IMR-90 (cell line): ENCODE results near the gene NUDT6. TPM values are rescaled to one million over a fixed set of nuclear protein-coding genes. Genes with fewer than 3 reads are reported as not detected.

Source experiments
- ATAC-seq: fragments of 200-7000 bp; cut with Tn5 transposase; 2 replicates; pipeline ENCODE4 v1.9.1; 2020; ENCODE audit warnings: low read depth, mild to moderate bottlenecking, moderate library complexity
- BruUV-seq: library from RNA; stranded (reverse); fragments of 400-500 nt; replicated peaks from 2 replicates; lab custom pipeline; 2021; lab: Mats Ljungman, UMichigan
- CTCF ChIA-PET: fragments of 300-600 bp; formaldehyde crosslinking; extraction: SDS; loops from one replicate; lab custom pipeline; 2021; ENCODE audit warnings: antibody characterized with exemption; lab: Yijun Ruan, JAX
- POLR2A ChIA-PET: fragments of 300-600 bp; sonication (Branson Sonifier 250); formaldehyde crosslinking; loops from one replicate; lab custom pipeline; 2022; ENCODE audit warnings: antibody characterized with exemption; ENCODE audit not compliant: unreplicated experiment; lab: Charles Lee
- DNase-seq: peaks from one replicate; pipeline ENCODE4 v3.0.0; 2013
- H2AFZ ChIP-seq: replicated peaks from 2 replicates; pipeline ENCODE3; 2013; ENCODE audit warnings: low read length, mild to moderate bottlenecking; ENCODE audit not compliant: poor library complexity
- H2AK5ac ChIP-seq: 2 replicates; pipeline ENCODE4 v1.6.1; 2013; ENCODE audit warnings: low read depth, low read length, inconsistent platforms
- H2AK9ac ChIP-seq: replicated peaks from 2 replicates; pipeline ENCODE3; 2013; ENCODE audit warnings: mild to moderate bottlenecking, low read depth, low read length, moderate library complexity; ENCODE audit not compliant: poor library complexity
- H2BK120ac ChIP-seq: 2 replicates; pipeline ENCODE4 v1.6.1; 2013; ENCODE audit warnings: low read depth, low read length, inconsistent platforms
- H2BK15ac ChIP-seq: 3 replicates; pipeline ENCODE4 v1.6.1; 2013; ENCODE audit warnings: low read depth, low read length, inconsistent platforms
- H2BK20ac ChIP-seq: 2 replicates; pipeline ENCODE4 v1.6.1; 2013; ENCODE audit warnings: low read depth, mild to moderate bottlenecking, inconsistent platforms, low read length, moderate library complexity
- H2BK5ac ChIP-seq: 2 replicates; pipeline ENCODE4 v1.6.1; 2013; ENCODE audit warnings: mild to moderate bottlenecking, low read depth, low read length, inconsistent platforms; ENCODE audit not compliant: poor library complexity, severe bottlenecking
- H3K14ac ChIP-seq: replicated peaks from 2 replicates; pipeline ENCODE4 v1.6.1; 2013; ENCODE audit warnings: low read depth, low read length, inconsistent platforms
- H3K18ac ChIP-seq: 2 replicates; pipeline ENCODE4 v1.6.1; 2013; ENCODE audit warnings: low read depth, low read length, control low read depth
- H3K23ac ChIP-seq: 2 replicates; pipeline ENCODE4 v1.6.1; 2013; ENCODE audit warnings: low read depth, low read length, inconsistent platforms
- H3K27ac ChIP-seq: 2 replicates; pipeline ENCODE4 v1.5.1; 2013; ENCODE audit warnings: mild to moderate bottlenecking, control low read depth, low read length; ENCODE audit not compliant: insufficient read depth
- H3K27me3 ChIP-seq: 2 replicates; pipeline ENCODE4 v1.6.1; 2013; ENCODE audit warnings: low read length; ENCODE audit not compliant: control insufficient read depth, insufficient read depth
- H3K36me3 ChIP-seq: 2 replicates; pipeline ENCODE4 v1.6.1; 2013; ENCODE audit warnings: low read length, mixed read lengths; ENCODE audit not compliant: control insufficient read depth, insufficient read depth
- H3K4ac ChIP-seq: 2 replicates; pipeline ENCODE4 v1.6.1; 2013; ENCODE audit warnings: low read depth, low read length, inconsistent platforms
- H3K4me1 ChIP-seq: 2 replicates; pipeline ENCODE4 v1.6.1; 2013; ENCODE audit warnings: low read length, mixed read lengths; ENCODE audit not compliant: control insufficient read depth, insufficient read depth
- H3K4me2 ChIP-seq: 2 replicates; pipeline ENCODE4 v1.6.1; 2013; ENCODE audit warnings: low read depth, mild to moderate bottlenecking, control low read depth, low read length, moderate library complexity
- H3K4me3 ChIP-seq: 2 replicates; pipeline ENCODE4 v1.5.1; 2013; ENCODE audit warnings: low read depth, mild to moderate bottlenecking, control low read depth, low read length, moderate library complexity; ENCODE audit not compliant: insufficient read depth
- H3K56ac ChIP-seq: 2 replicates; pipeline ENCODE4 v1.6.1; 2013; ENCODE audit warnings: low read length, inconsistent platforms; ENCODE audit not compliant: insufficient read depth; ENCODE audit errors: extremely low read depth
- H3K79me1 ChIP-seq, 2 experiments: 2 replicates each; pipeline ENCODE4 v1.6.1; 2013; ENCODE audit warnings: low read length in 2 of 2, inconsistent platforms in 1 of 2, low read depth in 1 of 2
- H3K9ac ChIP-seq: 2 replicates; pipeline ENCODE4 v1.6.1; 2013; ENCODE audit warnings: low read depth, low read length, control low read depth
- H3K9me1 ChIP-seq: 2 replicates; pipeline ENCODE4 v1.6.1; 2013; ENCODE audit warnings: low read length, inconsistent platforms; ENCODE audit not compliant: insufficient read depth
- H3K9me3 ChIP-seq: 2 replicates; pipeline ENCODE4 v1.6.1; 2013; ENCODE audit warnings: low read length; ENCODE audit not compliant: control insufficient read depth, insufficient read depth
- H4K20me1 ChIP-seq: 2 replicates; pipeline ENCODE4 v1.6.1; 2013; ENCODE audit warnings: low read length, inconsistent platforms; ENCODE audit not compliant: insufficient read depth
- H4K5ac ChIP-seq: 2 replicates; pipeline ENCODE4 v1.6.1; 2013; ENCODE audit warnings: mild to moderate bottlenecking, low read depth, low read length, control low read depth
- H4K8ac ChIP-seq, 2 experiments: 2 replicates each; pipeline ENCODE4 v1.6.1; 2013; ENCODE audit warnings: low read depth in 2 of 2, low read length in 2 of 2, control low read depth in 1 of 2, inconsistent platforms in 1 of 2
- H4K91ac ChIP-seq: 2 replicates; pipeline ENCODE4 v1.6.1; 2013; ENCODE audit warnings: low read depth, low read length, inconsistent platforms; ENCODE audit not compliant: insufficient read depth
- CEBPB ChIP-seq: IDR thresholded peaks from 2 replicates; pipeline ENCODE4 v1.6.1; 2012; ENCODE audit warnings: low read depth, low read length, improper control_type of control experiment
- MAFK ChIP-seq: IDR thresholded peaks from 2 replicates; pipeline ENCODE4 v1.6.1; 2012; ENCODE audit warnings: low read depth, low read length, improper control_type of control experiment
- MAZ ChIP-seq: IDR thresholded peaks from 2 replicates; pipeline ENCODE4 v1.6.1; 2012; ENCODE audit warnings: low read depth, mild to moderate bottlenecking, low read length, improper control_type of control experiment, moderate library complexity, borderline replicate concordance
- MXI1 ChIP-seq: IDR thresholded peaks from 2 replicates; pipeline ENCODE4 v1.6.1; 2012; ENCODE audit warnings: low read depth, mild to moderate bottlenecking, low read length, moderate library complexity, borderline replicate concordance
- NFE2L2 ChIP-seq: fragments of 150-350 bp; IDR thresholded peaks from 2 replicates; pipeline ENCODE4 v1.6.1; 2016; ENCODE audit warnings: low read depth, mild to moderate bottlenecking, low read length
- POLR2A ChIP-seq: IDR thresholded peaks from 2 replicates; pipeline ENCODE4 v1.6.1; 2012; ENCODE audit warnings: mild to moderate bottlenecking, low read depth, low read length
- SMC3 ChIP-seq: fragments of 150-350 bp; IDR thresholded peaks from 2 replicates; pipeline ENCODE4 v1.6.1; 2016; ENCODE audit warnings: low read depth, mild to moderate bottlenecking, antibody characterized with exemption, low read length, moderate library complexity
- WGBS, 2 experiments: methylation state at CpG; one replicate each; pipeline versions ENCODE4 v1.1.5 to v1.1.7; 2013; ENCODE audit warnings: missing lambda C conversion rate in 2 of 2; ENCODE audit not compliant: insufficient read length in 1 of 2; ENCODE audit errors: extremely low coverage in 2 of 2; 5-methylcytosine and 5-hydroxymethylcytosine counted together
- dilution Hi-C: fragments of 300-500 bp; cut with HindIII; formaldehyde crosslinking; loops from one replicate; pipeline ENCODE4 v1.14.3; 2018; ENCODE audit warnings: low sequenced_read_pairs; ENCODE audit not compliant: unreplicated experiment
- in situ Hi-C: fragments of 300-500 bp; cut with MboI; formaldehyde crosslinking; loops from 3 replicates; pipeline ENCODE4 v1.14.3; 2019; ENCODE audit warnings: low sequenced_read_pairs, inconsistent platforms, mixed read lengths
- intact Hi-C: fragments of 100-400 bp; cut with micrococcal nuclease; formaldehyde crosslinking; loops from 2 replicates; pipeline ENCODE4 v1.10.0; 2022
- polyA plus RNA-seq, 3 experiments: library from polyadenylated mRNA; depleted of rRNA; stranded (reverse); fragments of >200 nt; gene quantifications; 2 replicates each; pipeline ENCODE4 v1.2.3, GENCODE V29; 2012; ENCODE audit warnings: low replicate concordance in 1 of 3
- total RNA-seq: library from RNA; depleted of rRNA; stranded (reverse); fragments of >200 nt; gene quantifications from 2 replicates; pipeline ENCODE4 v1.2.3, GENCODE V29; 2012
- TF ChIP-seq, protein P1 (sequence below): fragments of 150-350 bp; IDR thresholded peaks from 2 replicates; pipeline ENCODE4 v1.6.1; 2017; ENCODE audit warnings: mild to moderate bottlenecking, antibody characterized with exemption, low read length, low read depth

The NUDT6 gene
- total and polyA plus RNA-seq, 2 of the 4 experiments (the other 2 are of a cell fraction): 2.7 to 4.8 TPM

- Histone ChIP-seq H2BK20ac (peak overlapping the region; percentile 28; the same call in 1 of the 2 replicates), H3K27ac (peak overlapping the region; percentile 83), H2BK15ac (peak overlapping the region; percentile 75; the same call in 1 of the 3 replicates), H3K79me1 (peaks cover 21 to 50% of the 10 kb centered on the region in 2 experiments), H3K23ac (peak overlapping the region; percentile 70; the same call in 1 of the 2 replicates), H2AK5ac (no peak overlapping the region), H3K18ac (peak overlapping the region; percentile 42; the same call in 1 of the 2 replicates), H3K36me3 (no peaks in the 10 kb centered on the region), H3K4me1 (no peaks in the 10 kb centered on the region), H4K20me1 (no peaks in the 10 kb centered on the region), H2BK120ac (peak overlapping the region; percentile 64), H3K9ac (peak overlapping the region; percentile 89), H3K14ac (peak overlapping the region; percentile 69), H3K4ac (peak overlapping the region; percentile 66), H4K5ac (peak overlapping the region; percentile 40; the same call in 1 of the 2 replicates), H2BK5ac (peak overlapping the region; percentile 61), H3K27me3 (no peaks in the 10 kb centered on the region), H3K9me3 (no peaks in the 10 kb centered on the region), H4K8ac (peak overlapping the region; percentile 29 to 78), H2AK9ac (peak overlapping the region; percentile 86), H2AFZ (peak overlapping the region; percentile 96), H4K91ac (peak overlapping the region; percentile 86), H3K4me3 (peak overlapping the region; percentile 93), H3K56ac (peak overlapping the region; percentile 79), H3K9me1 (peaks cover 3% of the 10 kb centered on the region; the same call in 1 of the 2 replicates), H3K4me2 (peak overlapping the region; percentile 79)
- dilution Hi-C loops: loop anchor here (25.0 kb wide), 2 partner anchors 161 to 311 kb away; partner anchors contain the start of gene IL21
- intact Hi-C loops: no loop called here
- ChIA-PET POLR2A (interaction anchor here (1.1 kb wide), 1 partner anchor 20 kb away, joined by 3 read pairs; no protein-coding TSS in a partner anchor), CTCF (no interaction called here)
- no TSS peak for BruUV-seq
- DNase-seq: peak; percentile 82
- no peak for TF ChIP-seq CEBPB
- TF ChIP-seq, protein P1, sequence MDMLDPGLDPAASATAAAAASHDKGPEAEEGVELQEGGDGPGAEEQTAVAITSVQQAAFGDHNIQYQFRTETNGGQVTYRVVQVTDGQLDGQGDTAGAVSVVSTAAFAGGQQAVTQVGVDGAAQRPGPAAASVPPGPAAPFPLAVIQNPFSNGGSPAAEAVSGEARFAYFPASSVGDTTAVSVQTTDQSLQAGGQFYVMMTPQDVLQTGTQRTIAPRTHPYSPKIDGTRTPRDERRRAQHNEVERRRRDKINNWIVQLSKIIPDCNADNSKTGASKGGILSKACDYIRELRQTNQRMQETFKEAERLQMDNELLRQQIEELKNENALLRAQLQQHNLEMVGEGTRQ: peak; percentile 13; the same call in 1 of the 2 replicates
- peak; percentile 64 for TF ChIP-seq MAFK
- TF ChIP-seq NFE2L2: 0 out of 2 replicates have a peak, but pooled peaks have one; percentile 33
- TF ChIP-seq SMC3: no peak
- TF ChIP-seq MXI1: peak; percentile 91
- no peak for TF ChIP-seq POLR2A
- no peak for TF ChIP-seq MAZ
- in situ Hi-C loops: loop anchor here (5.0 to 25.0 kb wide), 2 partner anchors 321 to 611 kb away; no protein-coding TSS in a partner anchor
- peak; percentile 94 for ATAC-seq
- 0% methylated on average over 17 of the region's 34 CpGs; no CpG with 5 or more reads in 1 of the 2 experiments for WGBS, 2 experiments
These were observed 597 bp upstream of the NUDT6 start for GRCh38 chr4:122922877-122923511.
